Adrenal gland (tissue), 12 donors: ENCODE results near the gene KATNB1. TPM values are rescaled to one million over a fixed set of nuclear protein-coding genes. Genes with fewer than 3 reads are reported as not detected.
A peak's percentile ranks its signal among the peaks of the same experiment; 100 is the strongest.
"Not testable (repeated sequence)": the region's sequence is repeated elsewhere in the genome, so short reads cannot be mapped to it uniquely, and the experiment has no call there.

Source experiments
- DNase-seq, 7 donors: peaks; one replicate each; pipeline ENCODE4 v3.0.0-alpha.2; 2019 to 2020
- H3K27ac ChIP-seq, 5 donors: fragments of 200-600 bp; sonication (generic) in 4 of 5; 1 replicate in 3 of 5; 2 replicates in 2 of 5; pipeline versions ENCODE4 v1.5.1 to v1.8.0; 2016 to 2020; ENCODE audit warnings: mild to moderate bottlenecking in 1 of 5
- H3K27me3 ChIP-seq: fragments of 200-600 bp; 2 replicates; pipeline ENCODE4 v1.8.0; 2021
- H3K36me3 ChIP-seq, 2 donors: fragments of 200-600 bp; replicated peaks in 1 of 2; 1 replicate in 1 of 2; 2 replicates in 1 of 2; pipeline versions ENCODE4 v1.5.1 to v1.8.0; 2018 to 2022
- H3K4me1 ChIP-seq, 2 donors: fragments of 200-600 bp; replicated peaks in 1 of 2; 1 replicate in 1 of 2; 2 replicates in 1 of 2; pipeline versions ENCODE4 v1.5.1 to v1.8.0; 2018 to 2021
- H3K4me3 ChIP-seq, 4 donors: fragments of 200-600 bp; sonication (generic) in 3 of 4; one replicate each; pipeline ENCODE4 v1.5.1; 2016 to 2018
- H3K9me3 ChIP-seq, 3 donors: fragments of 200-600 bp; sonication (generic) in 1 of 3; replicated peaks in 1 of 3; 1 replicate in 2 of 3; 2 replicates in 1 of 3; pipeline versions ENCODE4 v1.5.1 to v1.8.0; 2016 to 2021
- POLR2A ChIP-seq, 2 donors: fragments of 450-650 bp; IDR thresholded peaks; one replicate each; pipeline ENCODE4 v1.6.1; 2017; ENCODE audit warnings: antibody characterized with exemption in 2 of 2, mild to moderate bottlenecking in 2 of 2, moderate library complexity in 1 of 2
- WGBS, 4 donors: extraction: QIAGEN DNeasy Blood & Tissue Kit in 2 of 4; methylation state at CpG; one replicate each; pipeline versions ENCODE4 v1.1.5 to v1.1.7; 2013 to 2017; 5-methylcytosine and 5-hydroxymethylcytosine counted together
- intact Hi-C, 2 donors: fragments of 100-400 bp; cut with DNase I; formaldehyde crosslinking; loops; one replicate each; pipeline versions ENCODE4 v1.14.1 to v1.15.0; 2022 to 2023
- polyA plus RNA-seq, 3 donors: library from polyadenylated mRNA; stranded (reverse); fragments of 200-250 nt in 2 of 3; fragments of 350-450 nt in 1 of 3; fragmentation: Illumina TruSeq in 1 of 3; extraction: RNeasy Lipid Tissue Mini Kit (QIAGEN cat#74804) in 1 of 3; gene quantifications; one replicate each; pipeline ENCODE4 v1.2.3, GENCODE V29; 2013 to 2014
- total RNA-seq, 9 donors: library from RNA; depleted of rRNA in 4 of 9; stranded (reverse); fragments of >200 nt in 4 of 9; fragments of 120-200 nt in 1 of 9; fragmentation: NEBNext Ultra II Directional in 1 of 9; extraction: Animal tissue kit (Norgen Biotek cat#: 25700) in 1 of 9; gene quantifications; one replicate each; pipeline versions ENCODE4 v1.1.0 to v1.2.4, GENCODE V29; 2013 to 2023
- TF ChIP-seq, protein P1 (sequence below), 6 experiments: fragments of 450-650 bp in 4 of 6; fragments of 200-600 bp in 2 of 6; sonication (generic) in 1 of 6; IDR thresholded peaks; 1 replicate in 5 of 6; 2 replicates in 1 of 6; pipeline versions ENCODE4 v1.5.1 to v1.8.0; 2016 to 2021; ENCODE audit warnings: antibody characterized with exemption in 6 of 6, mild to moderate bottlenecking in 2 of 6, moderate library complexity in 1 of 6
- donor health status: healthy with polysubstance abuse.
- donor health status: Bipolar disorder and iron deficiency.
- donor health status: DM: yes; HTN: yes; CAD: no.
- donor health status: DM: no; HTN: no; CAD: no.
- donor health status: DM: no; HTN: no; CAD: no.
- donor health status: DM: yes; HTN: yes; CAD: no.

KATNB1 gene
- total and polyA plus RNA-seq, 12 donors: 12.9 to 85.6 (median 21.0) TPM

DNA sequence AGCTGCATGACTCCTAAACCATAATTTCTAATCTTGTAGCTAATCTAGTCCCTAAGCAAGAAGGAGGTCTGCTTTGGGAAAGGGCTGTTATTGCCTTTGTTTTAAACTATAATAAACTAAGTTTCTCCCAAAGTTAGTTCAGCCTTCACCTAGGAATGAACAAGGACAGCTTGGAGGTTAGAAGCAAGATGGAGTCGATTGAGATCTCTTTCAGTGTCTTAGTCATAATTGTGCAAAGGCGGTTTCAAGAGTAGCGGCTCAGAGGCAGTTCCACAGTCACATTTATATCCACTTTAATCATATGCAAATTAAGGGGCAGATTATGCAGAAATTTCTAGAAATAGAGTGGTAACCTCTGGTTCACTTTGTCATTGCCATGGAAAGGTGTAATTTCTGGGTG is 23.6 kb upstream of the KATNB1 start:
- intact Hi-C loops: no loop called here
- TF ChIP-seq POLR2A (IDR thresholded peaks at IDR 0.05): no peak
- TF ChIP-seq, protein P1, sequence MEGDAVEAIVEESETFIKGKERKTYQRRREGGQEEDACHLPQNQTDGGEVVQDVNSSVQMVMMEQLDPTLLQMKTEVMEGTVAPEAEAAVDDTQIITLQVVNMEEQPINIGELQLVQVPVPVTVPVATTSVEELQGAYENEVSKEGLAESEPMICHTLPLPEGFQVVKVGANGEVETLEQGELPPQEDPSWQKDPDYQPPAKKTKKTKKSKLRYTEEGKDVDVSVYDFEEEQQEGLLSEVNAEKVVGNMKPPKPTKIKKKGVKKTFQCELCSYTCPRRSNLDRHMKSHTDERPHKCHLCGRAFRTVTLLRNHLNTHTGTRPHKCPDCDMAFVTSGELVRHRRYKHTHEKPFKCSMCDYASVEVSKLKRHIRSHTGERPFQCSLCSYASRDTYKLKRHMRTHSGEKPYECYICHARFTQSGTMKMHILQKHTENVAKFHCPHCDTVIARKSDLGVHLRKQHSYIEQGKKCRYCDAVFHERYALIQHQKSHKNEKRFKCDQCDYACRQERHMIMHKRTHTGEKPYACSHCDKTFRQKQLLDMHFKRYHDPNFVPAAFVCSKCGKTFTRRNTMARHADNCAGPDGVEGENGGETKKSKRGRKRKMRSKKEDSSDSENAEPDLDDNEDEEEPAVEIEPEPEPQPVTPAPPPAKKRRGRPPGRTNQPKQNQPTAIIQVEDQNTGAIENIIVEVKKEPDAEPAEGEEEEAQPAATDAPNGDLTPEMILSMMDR (IDR thresholded peaks at IDR 0.05): no peak
- DNase-seq: no peak
- Histone ChIP-seq H3K4me1 (no peaks in the 10 kb centered on the region), H3K9me3 (no peaks in the 10 kb centered on the region), H3K27me3 (no peaks in the 10 kb centered on the region), H3K27ac (no peak overlapping the region), H3K36me3 (no peaks in the 10 kb centered on the region), H3K4me3 (no peak overlapping the region)
- WGBS, 4 donors: 81 to 89% (median 89%) methylated on average over 3 of the region's 3 CpGs

DNA sequence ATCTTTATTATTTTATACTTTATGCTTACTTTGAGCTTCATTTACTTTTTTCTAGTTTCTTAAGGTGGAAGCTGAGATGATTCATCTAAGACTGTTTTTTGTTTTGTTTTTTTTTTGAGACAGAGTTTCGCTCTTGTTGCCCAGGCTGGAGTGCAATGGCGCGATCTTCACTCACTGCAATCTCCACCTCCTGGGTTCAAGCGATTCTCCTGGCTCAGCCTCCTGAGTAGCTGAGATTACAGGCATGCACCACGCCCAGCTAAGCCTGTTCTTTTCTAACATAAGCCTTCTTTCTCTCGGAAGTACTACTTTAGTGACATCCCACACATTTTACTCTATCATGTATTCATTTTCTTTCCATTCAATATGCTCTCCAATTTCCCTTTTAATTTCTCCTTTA is 23.0 kb upstream of the KATNB1 start:
- H3K36me3 ChIP-seq, H3K27ac ChIP-seq, H3K4me1 ChIP-seq, intact Hi-C loops, H3K27me3 ChIP-seq, DNase-seq, H3K9me3 ChIP-seq, H3K4me3 ChIP-seq: not testable (repeated sequence)
- 83 to 92% (median 86%) methylated on average over 6 of the region's 6 CpGs for WGBS, 4 donors

DNA sequence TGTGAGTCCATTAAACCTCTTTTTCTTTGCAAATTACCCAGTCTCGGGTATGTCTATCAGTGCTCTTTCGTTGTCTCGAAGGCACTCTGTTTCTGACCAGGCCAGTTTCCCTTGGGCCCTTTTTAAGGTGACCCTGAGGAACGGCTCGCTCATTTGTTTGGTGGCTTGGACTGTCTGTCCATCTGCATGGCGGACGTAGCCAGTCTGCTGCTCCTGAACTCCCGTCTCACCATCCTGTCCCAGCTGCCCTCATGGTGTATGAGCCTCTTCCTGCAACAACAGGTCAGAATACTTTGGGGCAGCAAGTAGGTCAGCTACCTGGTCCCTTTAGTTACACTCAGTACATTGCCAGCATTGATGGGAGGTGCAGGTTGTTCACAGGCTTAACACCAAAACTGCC is 22.0 kb upstream of the KATNB1 start:
- H3K27me3 ChIP-seq: no peaks in the 10 kb centered on the region
- no peak overlapping the region for H3K4me3 ChIP-seq
- no peak overlapping the region for H3K27ac ChIP-seq
- no peaks in the 10 kb centered on the region for H3K9me3 ChIP-seq
- 74 to 93% (median 89%) methylated on average over 8 of the region's 8 CpGs for WGBS, 4 donors
- intact Hi-C loops: no loop called here
- no peak for DNase-seq
- no peaks in the 10 kb centered on the region for H3K36me3 ChIP-seq
- TF ChIP-seq POLR2A (IDR thresholded peaks at IDR 0.05): no peak
- TF ChIP-seq, protein P1 (IDR thresholded peaks at IDR 0.05): no peak
- no peaks in the 10 kb centered on the region for H3K4me1 ChIP-seq

DNA sequence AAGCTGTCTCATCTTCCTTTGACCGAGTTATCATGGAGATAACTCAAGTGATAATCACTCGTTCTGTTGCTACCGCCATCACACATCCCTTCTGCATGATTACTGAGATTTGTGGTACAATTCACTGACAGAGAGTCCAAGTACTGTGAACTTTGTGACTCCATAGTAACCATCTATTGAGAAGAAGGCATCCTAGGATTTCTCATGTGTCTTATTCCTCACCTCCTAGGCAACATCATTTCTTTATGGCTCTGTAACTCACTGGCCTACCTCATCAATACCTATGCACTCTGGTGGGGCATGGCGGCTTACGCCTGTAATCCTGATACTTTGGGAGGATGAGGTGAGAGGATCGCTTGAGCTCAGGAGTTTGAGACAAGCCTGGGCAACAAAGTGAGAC is 21.5 kb upstream of the KATNB1 start:
- intact Hi-C loops: no loop called here
- Histone ChIP-seq H3K27ac (no peak overlapping the region), H3K36me3 (no peaks in the 10 kb centered on the region), H3K9me3 (no peaks in the 10 kb centered on the region), H3K4me1 (no peaks in the 10 kb centered on the region), H3K4me3 (no peak overlapping the region), H3K27me3 (no peaks in the 10 kb centered on the region)
- TF ChIP-seq POLR2A (IDR thresholded peaks at IDR 0.05): no peak
- TF ChIP-seq, protein P1 (IDR thresholded peaks at IDR 0.05): no peak
- no peak for DNase-seq
- 77 to 90% (median 88%) methylated on average over 6 of the region's 6 CpGs for WGBS, 4 donors

DNA sequence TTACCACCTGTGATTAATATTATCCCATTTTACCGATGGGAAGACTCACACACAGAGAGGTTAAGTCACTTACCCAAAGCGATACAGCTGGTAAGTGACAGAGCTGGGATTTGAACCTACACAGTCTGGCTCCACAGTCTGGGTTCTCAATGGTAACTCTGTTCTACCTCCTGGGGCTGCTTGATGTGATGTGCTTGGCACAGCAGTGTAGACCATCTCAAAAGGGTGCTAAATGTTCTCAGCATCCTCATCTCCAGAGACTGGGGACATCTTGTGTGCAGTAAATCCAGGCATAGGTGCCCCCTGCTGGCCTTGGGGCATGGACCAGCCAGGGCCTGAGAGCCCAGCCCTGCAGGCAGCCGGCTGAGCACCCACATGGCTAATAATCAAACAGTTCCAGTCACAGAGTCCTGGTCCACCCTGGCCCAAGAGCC is 15.4 kb upstream of the KATNB1 start:
- Histone ChIP-seq H3K9me3 (no peaks in the 10 kb centered on the region), H3K4me3 (no peak overlapping the region), H3K4me1 (no peaks in the 10 kb centered on the region), H3K27ac (no peak overlapping the region), H3K36me3 (no peaks in the 10 kb centered on the region), H3K27me3 (no peaks in the 10 kb centered on the region)
- intact Hi-C loops: loop anchor here (10.0 kb wide), 1 partner anchor 145 kb away; no protein-coding TSS in a partner anchor
- TF ChIP-seq, protein P1 (IDR thresholded peaks at IDR 0.05): peak; percentile 26 to 65 (median 56)
- TF ChIP-seq POLR2A (IDR thresholded peaks at IDR 0.05): no peak
- DNase-seq: peak in 6 of 7 donors; percentile 46 to 80 (median 67)
- WGBS, 4 donors: 56 to 74% (median 68%) methylated on average over 3 of the region's 3 CpGs
